SK-N-SH (cell line): ENCODE data around the gene MYO19. TPM values are rescaled to one million over a fixed set of nuclear protein-coding genes. Genes with fewer than 3 reads are reported as not detected.
A peak's percentile ranks its signal among the peaks of the same experiment; 100 is the strongest.

ENCODE experiments used
- CTCF ChIA-PET: fragments of 300-600, 350-600 bp; formaldehyde crosslinking; extraction: SDS; loops from one replicate; lab custom pipeline; 2021; lab: Yijun Ruan, JAX
- POLR2A ChIA-PET: fragments of 350-600 bp; sonication (Branson Sonifier 250); formaldehyde crosslinking; extraction: SDS; loops from one replicate; lab custom pipeline; 2020; ENCODE audit warnings: antibody characterized with exemption, inconsistent platforms; lab: Yijun Ruan, JAX
- DNase-seq: peaks from one replicate; pipeline ENCODE4 v3.0.0; 2012
- H2AFZ ChIP-seq: fragments of 200-600 bp; sonication (generic); 2 replicates; pipeline ENCODE4 v1.8.1; 2016; ENCODE audit warnings: antibody characterized with exemption, mild to moderate bottlenecking, low read depth
- H3F3A ChIP-seq: fragments of 200-600 bp; sonication (generic); replicated peaks from 2 replicates; pipeline ENCODE3; 2016; ENCODE audit warnings: antibody characterized with exemption, mild to moderate bottlenecking; ENCODE audit not compliant: insufficient read depth
- H3K27ac ChIP-seq, 2 experiments: fragments of 200-500 bp in 1 of 2; fragments of 200-600 bp in 1 of 2; sonication (Bioruptor generic) in 1 of 2; sonication (generic), shearing (Covaris generic) in 1 of 2; 2 replicates each; pipeline versions ENCODE4 v1.5.1 to v1.6.1; 2014 to 2016; ENCODE audit warnings: low read depth in 2 of 2, inconsistent platforms in 1 of 2, low read length in 1 of 2, mild to moderate bottlenecking in 1 of 2, mixed read lengths in 1 of 2
- H3K27me3 ChIP-seq: fragments of 200-600 bp; sonication (generic), shearing (Covaris generic); 2 replicates; pipeline ENCODE4 v1.6.1; 2016; ENCODE audit warnings: mixed run types; ENCODE audit not compliant: insufficient read depth
- H3K36me3 ChIP-seq, 2 experiments: fragments of 200-500 bp in 1 of 2; fragments of 200-600 bp in 1 of 2; sonication (Bioruptor generic) in 1 of 2; sonication (generic) in 1 of 2; replicated peaks in 1 of 2; 2 replicates each; pipeline versions ENCODE3 to v1.5.1; 2014 to 2016; ENCODE audit warnings: low read length in 1 of 2, mild to moderate bottlenecking in 1 of 2; ENCODE audit not compliant: insufficient read depth in 2 of 2, control insufficient read depth in 1 of 2
- H3K4me1 ChIP-seq, 2 experiments: fragments of 200-500 bp in 1 of 2; fragments of 200-600 bp in 1 of 2; sonication (Bioruptor generic) in 1 of 2; sonication (generic), shearing (Covaris generic) in 1 of 2; 2 replicates each; pipeline versions ENCODE4 v1.5.1 to v1.6.1; 2014 to 2016; ENCODE audit warnings: low read depth in 1 of 2, low read length in 1 of 2, mixed run types in 1 of 2; ENCODE audit not compliant: insufficient read depth in 2 of 2, control insufficient read depth in 1 of 2
- H3K4me2 ChIP-seq: fragments of 200-600 bp; sonication (generic), shearing (Covaris generic); 2 replicates; pipeline ENCODE4 v1.6.1; 2017; ENCODE audit warnings: mixed run types
- H3K4me3 ChIP-seq, 2 experiments: fragments of 200-500 bp in 1 of 2; fragments of 200-600 bp in 1 of 2; sonication (Bioruptor generic) in 1 of 2; sonication (generic), shearing (Covaris generic) in 1 of 2; 2 replicates each; pipeline versions ENCODE4 v1.5.1 to v1.8.1; 2014 to 2016; ENCODE audit warnings: low read depth in 2 of 2, inconsistent platforms in 1 of 2, low read length in 1 of 2, mild to moderate bottlenecking in 1 of 2, mixed read lengths in 1 of 2, moderate library complexity in 1 of 2
- H3K79me2 ChIP-seq: fragments of 200-600 bp; sonication (generic); 2 replicates; pipeline ENCODE4 v1.8.1; 2017; ENCODE audit warnings: mild to moderate bottlenecking; ENCODE audit not compliant: insufficient read depth
- H3K9ac ChIP-seq: fragments of 200-600 bp; sonication (generic); 2 replicates; pipeline ENCODE4 v1.6.1; 2017; ENCODE audit warnings: mixed run types
- H3K9me2 ChIP-seq: fragments of 200-600 bp; sonication (generic); 2 replicates; pipeline ENCODE4 v1.6.1; 2017; ENCODE audit warnings: mixed run types
- H3K9me3 ChIP-seq: fragments of 200-600 bp; sonication (generic); 2 replicates; pipeline ENCODE4 v1.6.1; 2017; ENCODE audit warnings: mixed run types, mild to moderate bottlenecking, moderate library complexity
- H4K20me1 ChIP-seq: fragments of 200-600 bp; sonication (generic); 2 replicates; pipeline ENCODE4 v1.6.1; 2017; ENCODE audit warnings: mild to moderate bottlenecking, mixed run types; ENCODE audit not compliant: insufficient read depth
- CHD2 ChIP-seq: fragments of 150-350 bp; IDR thresholded peaks from 2 replicates; pipeline ENCODE4 v1.6.1; 2018; ENCODE audit warnings: low read length; ENCODE audit not compliant: partially characterized antibody
- CTCF ChIP-seq: fragments of 200-600 bp; sonication (generic); IDR thresholded peaks from 2 replicates; pipeline ENCODE4 v1.6.1; 2017; ENCODE audit warnings: antibody characterized with exemption, mild to moderate bottlenecking, moderate library complexity
- GATA2 ChIP-seq: sonication (generic); formaldehyde crosslinking; IDR thresholded peaks from 2 replicates; pipeline ENCODE4 v1.5.0; 2020; ENCODE audit warnings: mild to moderate bottlenecking, missing genetic modification reagents
- MEF2A ChIP-seq: IDR thresholded peaks from 2 replicates; pipeline ENCODE4 v1.4.0; 2012; ENCODE audit warnings: low read depth, borderline replicate concordance
- MXI1 ChIP-seq: IDR thresholded peaks from 2 replicates; pipeline ENCODE4 v1.6.1; 2012; ENCODE audit warnings: mild to moderate bottlenecking, low read depth, low read length, improper control_type of control experiment
- PBX3 ChIP-seq: IDR thresholded peaks from 2 replicates; pipeline ENCODE4; 2012
- RAD21 ChIP-seq: IDR thresholded peaks from 2 replicates; pipeline ENCODE4 v1.6.1; 2012; ENCODE audit warnings: mild to moderate bottlenecking, low read length
- SIN3A ChIP-seq: IDR thresholded peaks from 2 replicates; pipeline ENCODE4 v1.6.1; 2012; ENCODE audit warnings: low read depth, mild to moderate bottlenecking, low read length, moderate library complexity, borderline replicate concordance
- YY1 ChIP-seq: IDR thresholded peaks from 2 replicates; pipeline ENCODE4 v1.4.0; 2012; ENCODE audit warnings: low read depth, mild to moderate bottlenecking
- ZBTB33 ChIP-seq: IDR thresholded peaks from 2 replicates; pipeline ENCODE4 v1.4.0; 2012; ENCODE audit warnings: low read depth, borderline replicate concordance
- WGBS: methylation state at CpG from one replicate; pipeline ENCODE4 v1.1.6; 2017; ENCODE audit warnings: low lambda C conversion rate; 5-methylcytosine and 5-hydroxymethylcytosine counted together
- polyA plus RNA-seq, 3 experiments: library from polyadenylated mRNA; depleted of rRNA; stranded (reverse); fragments of >200 nt; gene quantifications; 2 replicates each; pipeline ENCODE4 v1.2.3, GENCODE V29; 2012

The MYO19 gene
- polyA plus RNA-seq, 1 of the 3 experiments (the other 2 are of a cell fraction) = 61.6 TPM

- H3K9me2 ChIP-seq = no peaks in the 10 kb centered on the region
- peak overlapping the region; percentile 94 to 97 for H3K27ac ChIP-seq
- WGBS = 3% methylated on average over 13 of the region's 38 CpGs
- peaks cover 4 to 9% of the 10 kb centered on the region in 2 experiments; a peak in 2 of 4 replicates for H3K4me1 ChIP-seq
- H3K9ac ChIP-seq = peak overlapping the region; percentile 100
- peak overlapping the region; percentile 81 to 98 for H3K4me3 ChIP-seq
- POLR2A ChIA-PET = interaction anchor here (1.0 to 4.8 kb wide), 4 partner anchors 10 to 56 kb away, joined by 3 to 37 read pairs (median 4); partner anchors contain the start of genes MRM1, MYO19 and PIGW
- H2AFZ ChIP-seq = 0 out of 2 replicates have a peak overlapping the region, but pooled peaks have one; percentile 73
- H4K20me1 ChIP-seq = peaks cover 42% of the 10 kb centered on the region
- H3K27me3 ChIP-seq = no peaks in the 10 kb centered on the region
- no peak for TF ChIP-seq SIN3A
- TF ChIP-seq GATA2 (CRISPR knock-in tag) = no peak
- TF ChIP-seq CTCF = no peak
- TF ChIP-seq MXI1 = no peak
- TF ChIP-seq YY1 = no peak
- no peak for TF ChIP-seq MEF2A
- TF ChIP-seq CHD2 = no peak
- TF ChIP-seq ZBTB33 = no peak
- TF ChIP-seq RAD21 = no peak
- no peak for TF ChIP-seq PBX3
- peaks cover 83% of the 10 kb centered on the region for H3K79me2 ChIP-seq
- DNase-seq = no peak
- CTCF ChIA-PET = interaction anchor here (0.8 to 3.0 kb wide), 4 partner anchors 10 to 81 kb away, joined by 3 to 16 read pairs (median 3); partner anchors contain the start of genes MYO19 and PIGW
- H3F3A ChIP-seq = peaks cover 25% of the 10 kb centered on the region
- peaks cover 11 to 18% of the 10 kb centered on the region in 2 experiments for H3K36me3 ChIP-seq
- H3K9me3 ChIP-seq = no peaks in the 10 kb centered on the region
- peak overlapping the region; percentile 96; the same call in 1 of the 2 replicates for H3K4me2 ChIP-seq
Measured at GRCh38 chr17:36545077-36545464, 10.4 kb upstream of the MYO19 start.
